AG04450 (cell line): ENCODE results near the gene MEIS3. TPM values are rescaled to one million over a fixed set of nuclear protein-coding genes. Genes with fewer than 3 reads are reported as not detected.

Source experiments
- CTCF ChIA-PET: fragments of 300-600, 350-600 bp; formaldehyde crosslinking; extraction: SDS; loops from one replicate; lab custom pipeline; 2022; ENCODE audit warnings: antibody characterized with exemption, inconsistent platforms; lab: Charles Lee
- POLR2A ChIA-PET: fragments of 350-600 bp; formaldehyde crosslinking; extraction: SDS; loops from one replicate; lab custom pipeline; 2021; ENCODE audit warnings: antibody characterized with exemption, inconsistent platforms; lab: Yijun Ruan, JAX
- DNase-seq: peaks from one replicate; pipeline ENCODE4 v3.0.0-alpha.2; 2011; ENCODE audit warnings: low read depth, low spot score
- H3K27ac ChIP-seq: one replicate; pipeline ENCODE4 v1.5.1; 2012; ENCODE audit warnings: low read depth, low read length, control low read depth
- H3K27me3 ChIP-seq: one replicate; pipeline ENCODE4 v1.6.0; 2012; ENCODE audit warnings: low read length; ENCODE audit not compliant: control insufficient read depth, insufficient read depth
- H3K4me3 ChIP-seq: 2 replicates; pipeline ENCODE4 v1.5.1; 2011; ENCODE audit warnings: mild to moderate bottlenecking, low read depth, low read length, control low read depth
- H3K9me3 ChIP-seq: 2 replicates; pipeline ENCODE4 v1.5.1; 2012; ENCODE audit warnings: low read length; ENCODE audit not compliant: control insufficient read depth, insufficient read depth
- polyA plus RNA-seq: library from polyadenylated mRNA; depleted of rRNA; stranded (reverse); fragments of >200 nt; gene quantifications from 2 replicates; pipeline ENCODE4 v1.2.3, GENCODE V29; 2011; rRNA removed
- TF ChIP-seq, protein P1 (sequence below): IDR thresholded peaks from 2 replicates; pipeline ENCODE4 v1.5.1; 2011; ENCODE audit warnings: low read depth, low read length, control low read depth, inconsistent platforms

The MEIS3 gene
- polyA plus RNA-seq, 1 experiment = 21.6 TPM

- no peak overlapping the region for H3K27ac ChIP-seq
- POLR2A ChIA-PET = no interaction called here
- TF ChIP-seq, protein P1, sequence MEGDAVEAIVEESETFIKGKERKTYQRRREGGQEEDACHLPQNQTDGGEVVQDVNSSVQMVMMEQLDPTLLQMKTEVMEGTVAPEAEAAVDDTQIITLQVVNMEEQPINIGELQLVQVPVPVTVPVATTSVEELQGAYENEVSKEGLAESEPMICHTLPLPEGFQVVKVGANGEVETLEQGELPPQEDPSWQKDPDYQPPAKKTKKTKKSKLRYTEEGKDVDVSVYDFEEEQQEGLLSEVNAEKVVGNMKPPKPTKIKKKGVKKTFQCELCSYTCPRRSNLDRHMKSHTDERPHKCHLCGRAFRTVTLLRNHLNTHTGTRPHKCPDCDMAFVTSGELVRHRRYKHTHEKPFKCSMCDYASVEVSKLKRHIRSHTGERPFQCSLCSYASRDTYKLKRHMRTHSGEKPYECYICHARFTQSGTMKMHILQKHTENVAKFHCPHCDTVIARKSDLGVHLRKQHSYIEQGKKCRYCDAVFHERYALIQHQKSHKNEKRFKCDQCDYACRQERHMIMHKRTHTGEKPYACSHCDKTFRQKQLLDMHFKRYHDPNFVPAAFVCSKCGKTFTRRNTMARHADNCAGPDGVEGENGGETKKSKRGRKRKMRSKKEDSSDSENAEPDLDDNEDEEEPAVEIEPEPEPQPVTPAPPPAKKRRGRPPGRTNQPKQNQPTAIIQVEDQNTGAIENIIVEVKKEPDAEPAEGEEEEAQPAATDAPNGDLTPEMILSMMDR = 0 out of 2 replicates have a peak, but pooled peaks have one; percentile 17
- no peak for DNase-seq
- H3K4me3 ChIP-seq = no peak overlapping the region
- H3K27me3 ChIP-seq = no peaks in the 10 kb centered on the region
- CTCF ChIA-PET = interaction anchor here (0.7 to 3.6 kb wide), 3 partner anchors 9 to 53 kb away, joined by 3 to 31 read pairs (median 4); partner anchors contain the start of gene DHX34
- peaks cover 5% of the 10 kb centered on the region; the same call in 1 of the 2 replicates for H3K9me3 ChIP-seq
Measured at GRCh38 chr19:47357788-47358680, 61.3 kb downstream of the MEIS3 start.

DNA sequence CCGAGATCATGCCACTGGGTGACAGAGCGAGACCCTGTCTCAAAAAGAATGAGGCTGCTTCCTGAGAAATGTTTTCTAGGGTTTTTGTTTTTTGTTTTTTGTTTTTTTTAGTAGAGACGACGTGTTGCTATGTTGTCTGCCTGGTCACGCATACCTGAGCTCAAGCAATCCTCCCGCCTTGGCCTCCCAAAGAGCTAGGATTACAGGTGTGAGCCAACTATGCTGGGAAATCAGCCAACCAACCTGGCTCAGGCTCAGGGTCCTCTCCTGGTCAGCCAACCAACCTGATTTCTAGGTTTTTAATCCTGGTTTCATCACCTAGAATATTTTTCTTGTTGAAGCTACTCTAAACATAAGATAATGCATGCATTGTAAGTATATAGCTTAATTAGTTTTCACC lies 62.4 kb downstream of the MEIS3 start:
- TF ChIP-seq, protein P1 = no peak
- Histone ChIP-seq H3K9me3 (peaks cover 5% of the 10 kb centered on the region; the same call in 1 of the 2 replicates), H3K4me3 (no peak overlapping the region), H3K27ac (no peak overlapping the region), H3K27me3 (no peaks in the 10 kb centered on the region)
- POLR2A ChIA-PET = interaction anchor here (0.6 kb wide), 1 partner anchor 357 kb away, joined by 5 read pairs; no protein-coding TSS in a partner anchor
- CTCF ChIA-PET = interaction anchor here (0.9 to 3.6 kb wide), 3 partner anchors 8 to 52 kb away, joined by 3 to 31 read pairs (median 3); partner anchors contain the start of gene DHX34
- no peak for DNase-seq

- DNase-seq = no peak
- no peaks in the 10 kb centered on the region for H3K27me3 ChIP-seq
- H3K9me3 ChIP-seq = peaks cover 5% of the 10 kb centered on the region; the same call in 1 of the 2 replicates
- ChIA-PET CTCF (no interaction called here), POLR2A (no interaction called here)
- TF ChIP-seq, protein P1 = no peak
- no peak overlapping the region for H3K27ac ChIP-seq
- H3K4me3 ChIP-seq = no peak overlapping the region
Measured at GRCh38 chr19:47353307-47353712, 66.0 kb downstream of the MEIS3 start.

Other genes starting within 250 kb of the MEIS3 start
- gene BBC3, start 188.3 kb downstream of the MEIS3 start, polyA plus RNA-seq = 3.6 and 4.4 TPM in 2 replicates
- gene CCDC9, start 163.0 kb downstream of the MEIS3 start, polyA plus RNA-seq = 5.0 and 6.6 TPM in 2 replicates
- 2.4 and 5.0 TPM in 2 replicates for gene INAFM1, start 144.6 kb downstream of the MEIS3 start, polyA plus RNA-seq
- 0.50 and 0.53 TPM in 2 replicates for gene C5AR1, start 109.7 kb downstream of the MEIS3 start, polyA plus RNA-seq
- gene C5AR2, start 87.4 kb downstream of the MEIS3 start, polyA plus RNA-seq = not detected in 2 replicates
- gene DHX34, start 70.2 kb downstream of the MEIS3 start, polyA plus RNA-seq = 4.2 and 6.0 TPM in 2 replicates
- 0.05 TPM in 1 of 2 replicates, not detected in the other for gene SLC8A2, start 52.4 kb upstream of the MEIS3 start, polyA plus RNA-seq
- gene KPTN, start 64.7 kb upstream of the MEIS3 start, polyA plus RNA-seq = 5.7 and 7.4 TPM in 2 replicates
- 84.1 and 102 TPM in 2 replicates for gene NAPA, start 95.5 kb upstream of the MEIS3 start, polyA plus RNA-seq
- gene ZNF541, start 153.6 kb upstream of the MEIS3 start, polyA plus RNA-seq = not detected in 2 replicates
- 0.65 and 0.72 TPM in 2 replicates for gene BICRA, start 189.6 kb upstream of the MEIS3 start, polyA plus RNA-seq